ENCODE results near the gene CSRP1.

- TF ChIP-seq POLR2A (IDR thresholded peaks at IDR 0.05; ENCODE audit: low read length) (no peak), EHF (CRISPR knock-in tag; IDR thresholded peaks at IDR 0.05) (no peak), KDM5A (IDR thresholded peaks at IDR 0.05) (no peak), CHD2 (IDR thresholded peaks at IDR 0.05; ENCODE audit: low read length, partially characterized antibody) (no peak), SMC3 (IDR thresholded peaks at IDR 0.05) (no peak), FOSL2 (IDR thresholded peaks at IDR 0.05) (no peak), FOSL2 (CRISPR knock-in tag; IDR thresholded peaks at IDR 0.05) (no peak), EP300 (IDR thresholded peaks at IDR 0.05) (no peak), RAD21 (conservative IDR thresholded peaks at IDR 0.05 in 1 of 2, IDR thresholded peaks at IDR 0.05 in 1 of 2) (no peak), GATA3 (IDR thresholded peaks at IDR 0.05; ENCODE audit: borderline replicate concordance) (no peak), NPAS2 (CRISPR knock-in tag; IDR thresholded peaks at IDR 0.05; ENCODE audit: borderline replicate concordance) (no peak)
- TF ChIP-seq, protein P1, sequence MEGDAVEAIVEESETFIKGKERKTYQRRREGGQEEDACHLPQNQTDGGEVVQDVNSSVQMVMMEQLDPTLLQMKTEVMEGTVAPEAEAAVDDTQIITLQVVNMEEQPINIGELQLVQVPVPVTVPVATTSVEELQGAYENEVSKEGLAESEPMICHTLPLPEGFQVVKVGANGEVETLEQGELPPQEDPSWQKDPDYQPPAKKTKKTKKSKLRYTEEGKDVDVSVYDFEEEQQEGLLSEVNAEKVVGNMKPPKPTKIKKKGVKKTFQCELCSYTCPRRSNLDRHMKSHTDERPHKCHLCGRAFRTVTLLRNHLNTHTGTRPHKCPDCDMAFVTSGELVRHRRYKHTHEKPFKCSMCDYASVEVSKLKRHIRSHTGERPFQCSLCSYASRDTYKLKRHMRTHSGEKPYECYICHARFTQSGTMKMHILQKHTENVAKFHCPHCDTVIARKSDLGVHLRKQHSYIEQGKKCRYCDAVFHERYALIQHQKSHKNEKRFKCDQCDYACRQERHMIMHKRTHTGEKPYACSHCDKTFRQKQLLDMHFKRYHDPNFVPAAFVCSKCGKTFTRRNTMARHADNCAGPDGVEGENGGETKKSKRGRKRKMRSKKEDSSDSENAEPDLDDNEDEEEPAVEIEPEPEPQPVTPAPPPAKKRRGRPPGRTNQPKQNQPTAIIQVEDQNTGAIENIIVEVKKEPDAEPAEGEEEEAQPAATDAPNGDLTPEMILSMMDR (IDR thresholded peaks at IDR 0.05) = no peak
- TF ChIP-seq, protein P2, sequence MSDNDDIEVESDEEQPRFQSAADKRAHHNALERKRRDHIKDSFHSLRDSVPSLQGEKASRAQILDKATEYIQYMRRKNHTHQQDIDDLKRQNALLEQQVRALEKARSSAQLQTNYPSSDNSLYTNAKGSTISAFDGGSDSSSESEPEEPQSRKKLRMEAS (IDR thresholded peaks at IDR 0.05) = no peak
- TF ChIP-seq, protein P3, sequence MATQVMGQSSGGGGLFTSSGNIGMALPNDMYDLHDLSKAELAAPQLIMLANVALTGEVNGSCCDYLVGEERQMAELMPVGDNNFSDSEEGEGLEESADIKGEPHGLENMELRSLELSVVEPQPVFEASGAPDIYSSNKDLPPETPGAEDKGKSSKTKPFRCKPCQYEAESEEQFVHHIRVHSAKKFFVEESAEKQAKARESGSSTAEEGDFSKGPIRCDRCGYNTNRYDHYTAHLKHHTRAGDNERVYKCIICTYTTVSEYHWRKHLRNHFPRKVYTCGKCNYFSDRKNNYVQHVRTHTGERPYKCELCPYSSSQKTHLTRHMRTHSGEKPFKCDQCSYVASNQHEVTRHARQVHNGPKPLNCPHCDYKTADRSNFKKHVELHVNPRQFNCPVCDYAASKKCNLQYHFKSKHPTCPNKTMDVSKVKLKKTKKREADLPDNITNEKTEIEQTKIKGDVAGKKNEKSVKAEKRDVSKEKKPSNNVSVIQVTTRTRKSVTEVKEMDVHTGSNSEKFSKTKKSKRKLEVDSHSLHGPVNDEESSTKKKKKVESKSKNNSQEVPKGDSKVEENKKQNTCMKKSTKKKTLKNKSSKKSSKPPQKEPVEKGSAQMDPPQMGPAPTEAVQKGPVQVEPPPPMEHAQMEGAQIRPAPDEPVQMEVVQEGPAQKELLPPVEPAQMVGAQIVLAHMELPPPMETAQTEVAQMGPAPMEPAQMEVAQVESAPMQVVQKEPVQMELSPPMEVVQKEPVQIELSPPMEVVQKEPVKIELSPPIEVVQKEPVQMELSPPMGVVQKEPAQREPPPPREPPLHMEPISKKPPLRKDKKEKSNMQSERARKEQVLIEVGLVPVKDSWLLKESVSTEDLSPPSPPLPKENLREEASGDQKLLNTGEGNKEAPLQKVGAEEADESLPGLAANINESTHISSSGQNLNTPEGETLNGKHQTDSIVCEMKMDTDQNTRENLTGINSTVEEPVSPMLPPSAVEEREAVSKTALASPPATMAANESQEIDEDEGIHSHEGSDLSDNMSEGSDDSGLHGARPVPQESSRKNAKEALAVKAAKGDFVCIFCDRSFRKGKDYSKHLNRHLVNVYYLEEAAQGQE (IDR thresholded peaks at IDR 0.05) = no peak
- TF ChIP-seq, protein P4, sequence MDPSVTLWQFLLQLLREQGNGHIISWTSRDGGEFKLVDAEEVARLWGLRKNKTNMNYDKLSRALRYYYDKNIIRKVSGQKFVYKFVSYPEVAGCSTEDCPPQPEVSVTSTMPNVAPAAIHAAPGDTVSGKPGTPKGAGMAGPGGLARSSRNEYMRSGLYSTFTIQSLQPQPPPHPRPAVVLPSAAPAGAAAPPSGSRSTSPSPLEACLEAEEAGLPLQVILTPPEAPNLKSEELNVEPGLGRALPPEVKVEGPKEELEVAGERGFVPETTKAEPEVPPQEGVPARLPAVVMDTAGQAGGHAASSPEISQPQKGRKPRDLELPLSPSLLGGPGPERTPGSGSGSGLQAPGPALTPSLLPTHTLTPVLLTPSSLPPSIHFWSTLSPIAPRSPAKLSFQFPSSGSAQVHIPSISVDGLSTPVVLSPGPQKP (IDR thresholded peaks at IDR 0.05; ENCODE audit: low read depth, low read length) = no peak
These were observed 29.6 kb upstream of the CSRP1 start for GRCh38 chr1:201536558-201536957.
